Right atrium auricular region (tissue), 2 donors: ENCODE measurements around the gene SETDB1. TPM values are rescaled to one million over a fixed set of nuclear protein-coding genes. Genes with fewer than 3 reads are reported as not detected.

Source experiments
- DNase-seq: peaks from one replicate; pipeline ENCODE4 v3.0.0-alpha.2; 2019; ENCODE audit warnings: low spot score
- H3K27ac ChIP-seq, 2 donors: fragments of 200-600 bp; sonication (generic); 1 replicate in 1 of 2; 2 replicates in 1 of 2; pipeline ENCODE4 v1.5.1; 2016 to 2019
- H3K27me3 ChIP-seq, 2 donors: fragments of 200-600 bp; sonication (generic); one replicate each; pipeline versions ENCODE4 v1.5.1 to v1.6.0; 2017 to 2019
- H3K36me3 ChIP-seq: fragments of 200-600 bp; sonication (generic); one replicate; pipeline ENCODE4 v1.5.1; 2016
- H3K4me1 ChIP-seq, 2 donors: fragments of 200-600 bp; sonication (generic); one replicate each; pipeline versions ENCODE4 v1.5.1 to v1.6.0; 2017 to 2019
- H3K4me3 ChIP-seq, 2 donors: fragments of 200-600 bp; sonication (generic); 1 replicate in 1 of 2; 2 replicates in 1 of 2; pipeline ENCODE4 v1.5.1; 2017 to 2019; ENCODE audit warnings: mild to moderate bottlenecking in 1 of 2, moderate library complexity in 1 of 2
- H3K9me3 ChIP-seq, 2 donors: fragments of 200-600 bp; sonication (generic); one replicate each; pipeline ENCODE4 v1.5.1; 2019
- total RNA-seq, 2 donors: library from RNA; depleted of rRNA; stranded (reverse); fragments of >200 nt; gene quantifications; one replicate each; pipeline ENCODE4 v1.1.0, GENCODE V29; 2016
- TF ChIP-seq, protein P1 (sequence below), 2 donors: fragments of 200-600 bp; sonication (generic); IDR thresholded peaks; one replicate each; pipeline ENCODE4 v1.5.1; 2019; ENCODE audit warnings: antibody characterized with exemption in 2 of 2

SETDB1 gene
- total RNA-seq, 2 donors from 2014 or later, result 18.6 to 18.9 TPM

DNA sequence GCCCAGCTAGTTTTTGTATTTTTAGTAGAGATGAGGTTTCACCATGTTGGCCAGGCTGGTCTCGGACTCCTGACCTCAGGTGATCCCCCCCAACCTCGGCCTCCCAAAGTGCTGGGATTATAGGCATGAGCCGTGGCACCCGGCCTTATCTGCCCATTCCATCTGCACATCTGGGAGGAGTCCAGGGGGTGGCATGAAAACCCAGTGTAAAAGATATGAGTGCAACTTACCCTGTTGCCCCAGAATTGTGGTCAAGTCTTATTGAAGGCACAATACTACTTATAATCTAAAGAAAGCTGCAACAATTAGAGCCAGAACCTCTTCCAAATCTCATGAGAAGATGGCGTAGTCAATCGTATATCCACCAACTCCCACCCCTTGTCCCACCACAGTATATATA, 20.9 kb upstream of the SETDB1 start:
- DNase-seq, result no peak
- Histone ChIP-seq H3K4me3 (no peak overlapping the region), H3K4me1 (no peaks in the 10 kb centered on the region), H3K27ac (no peak overlapping the region), H3K27me3 (no peaks in the 10 kb centered on the region), H3K9me3 (no peaks in the 10 kb centered on the region), H3K36me3 (no peaks in the 10 kb centered on the region)
- TF ChIP-seq, protein P1, sequence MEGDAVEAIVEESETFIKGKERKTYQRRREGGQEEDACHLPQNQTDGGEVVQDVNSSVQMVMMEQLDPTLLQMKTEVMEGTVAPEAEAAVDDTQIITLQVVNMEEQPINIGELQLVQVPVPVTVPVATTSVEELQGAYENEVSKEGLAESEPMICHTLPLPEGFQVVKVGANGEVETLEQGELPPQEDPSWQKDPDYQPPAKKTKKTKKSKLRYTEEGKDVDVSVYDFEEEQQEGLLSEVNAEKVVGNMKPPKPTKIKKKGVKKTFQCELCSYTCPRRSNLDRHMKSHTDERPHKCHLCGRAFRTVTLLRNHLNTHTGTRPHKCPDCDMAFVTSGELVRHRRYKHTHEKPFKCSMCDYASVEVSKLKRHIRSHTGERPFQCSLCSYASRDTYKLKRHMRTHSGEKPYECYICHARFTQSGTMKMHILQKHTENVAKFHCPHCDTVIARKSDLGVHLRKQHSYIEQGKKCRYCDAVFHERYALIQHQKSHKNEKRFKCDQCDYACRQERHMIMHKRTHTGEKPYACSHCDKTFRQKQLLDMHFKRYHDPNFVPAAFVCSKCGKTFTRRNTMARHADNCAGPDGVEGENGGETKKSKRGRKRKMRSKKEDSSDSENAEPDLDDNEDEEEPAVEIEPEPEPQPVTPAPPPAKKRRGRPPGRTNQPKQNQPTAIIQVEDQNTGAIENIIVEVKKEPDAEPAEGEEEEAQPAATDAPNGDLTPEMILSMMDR (IDR thresholded peaks at IDR 0.05), result no peak

DNA sequence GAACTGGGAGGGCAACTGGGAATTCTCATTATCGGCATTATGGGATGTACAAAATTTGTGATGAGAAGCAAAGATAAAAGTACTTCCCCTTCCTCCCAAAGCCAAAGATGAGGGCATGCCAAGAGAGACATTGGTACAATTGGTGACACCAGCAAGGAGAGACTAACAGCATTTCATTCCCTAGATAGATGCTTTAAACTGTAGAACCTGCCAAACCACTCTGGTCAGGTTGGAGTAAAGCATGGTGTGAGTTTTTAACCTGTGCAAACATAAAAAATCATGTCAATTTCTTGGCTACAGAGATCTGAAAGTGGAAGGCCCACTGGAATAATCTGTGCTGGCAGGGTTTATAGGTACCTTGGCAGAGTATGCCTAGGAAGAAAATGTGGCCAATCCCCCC, 19.8 kb upstream of the SETDB1 start:
- Histone ChIP-seq H3K27me3 (no peaks in the 10 kb centered on the region), H3K9me3 (no peaks in the 10 kb centered on the region), H3K36me3 (no peaks in the 10 kb centered on the region), H3K27ac (no peak overlapping the region), H3K4me3 (no peak overlapping the region), H3K4me1 (no peaks in the 10 kb centered on the region)
- TF ChIP-seq, protein P1 (IDR thresholded peaks at IDR 0.05), result no peak
- no peak for DNase-seq

DNA sequence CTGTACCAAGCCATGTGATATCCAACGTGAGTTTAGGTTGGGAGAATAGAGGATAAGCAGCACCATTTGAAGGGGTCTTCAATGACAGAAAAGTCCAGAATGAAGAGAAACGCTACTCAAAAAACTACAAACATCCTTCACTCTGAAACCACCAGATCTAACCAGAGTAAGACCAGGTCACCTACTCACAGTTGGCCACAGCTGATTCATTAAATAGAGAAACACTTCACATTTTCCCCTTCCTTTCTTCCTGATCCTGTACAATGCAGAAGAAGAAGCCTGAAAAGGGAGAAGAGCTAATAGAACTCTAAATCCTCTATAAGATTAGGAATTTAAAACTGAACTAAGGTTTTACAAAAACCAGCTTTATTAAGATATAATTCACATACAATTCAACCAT, 19.4 kb upstream of the SETDB1 start:
- Histone ChIP-seq H3K36me3 (no peaks in the 10 kb centered on the region), H3K9me3 (no peaks in the 10 kb centered on the region), H3K27me3 (no peaks in the 10 kb centered on the region), H3K4me3 (no peak overlapping the region), H3K27ac (no peak overlapping the region), H3K4me1 (no peaks in the 10 kb centered on the region)
- TF ChIP-seq, protein P1 (IDR thresholded peaks at IDR 0.05), result no peak
- DNase-seq, result no peak

DNA sequence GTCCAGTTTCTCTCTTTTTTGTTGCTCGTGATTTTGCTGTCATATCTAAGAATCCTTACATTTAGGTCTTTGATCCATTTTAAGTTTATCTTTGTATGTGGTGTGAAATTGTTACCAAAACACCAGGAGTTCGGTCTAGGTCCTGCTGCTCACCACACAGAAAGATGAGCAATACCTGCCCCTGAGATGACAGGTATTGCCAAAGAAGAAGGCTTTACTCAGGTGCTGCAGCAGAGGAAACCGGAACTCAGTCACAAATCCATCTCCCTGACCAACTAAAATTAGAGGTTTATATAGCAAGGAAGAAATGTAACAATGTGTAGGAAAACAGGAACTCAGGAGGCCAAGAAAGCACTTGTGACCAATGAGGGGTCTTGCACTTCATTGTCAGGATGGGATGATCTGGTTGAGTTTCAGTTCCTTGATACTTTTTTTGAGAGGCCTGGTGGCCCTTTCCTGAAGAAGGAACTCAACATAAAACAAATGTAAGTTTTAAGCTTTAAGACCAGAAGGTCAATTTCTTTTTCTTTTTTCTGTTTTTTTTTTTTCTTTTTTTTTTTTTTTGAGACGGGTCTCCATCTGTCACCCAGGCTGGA, 16.5 kb upstream of the SETDB1 start:
- no peak overlapping the region for H3K4me3 ChIP-seq
- no peaks in the 10 kb centered on the region for H3K36me3 ChIP-seq
- TF ChIP-seq, protein P1 (IDR thresholded peaks at IDR 0.05), result no peak
- H3K27me3 ChIP-seq, result no peaks in the 10 kb centered on the region
- no peak for DNase-seq
- no peaks in the 10 kb centered on the region for H3K9me3 ChIP-seq
- no peaks in the 10 kb centered on the region for H3K4me1 ChIP-seq
- H3K27ac ChIP-seq, result no peak overlapping the region

DNA sequence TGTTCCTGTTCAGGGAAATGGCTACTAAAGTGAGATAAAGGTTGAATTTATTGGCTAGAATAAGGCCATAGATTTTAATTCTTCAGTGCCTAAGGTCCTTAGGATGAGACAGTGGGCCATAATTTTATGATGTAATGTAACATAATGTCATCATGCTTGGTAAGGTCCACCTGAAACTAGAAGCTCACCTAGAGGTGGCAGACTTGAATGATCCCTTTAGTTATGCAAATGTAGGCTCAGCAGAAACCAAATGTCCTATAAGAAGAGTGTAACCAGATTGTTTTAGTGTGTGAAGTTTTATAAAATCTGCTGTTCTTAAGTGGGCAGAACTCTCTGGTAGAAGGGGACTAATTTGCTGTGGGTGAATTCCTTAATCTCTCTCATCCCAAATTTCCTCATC, 13.5 kb upstream of the SETDB1 start:
- H3K27me3 ChIP-seq, result no peaks in the 10 kb centered on the region
- TF ChIP-seq, protein P1 (IDR thresholded peaks at IDR 0.05), result no peak
- H3K27ac ChIP-seq, result no peak overlapping the region
- no peak for DNase-seq
- H3K9me3 ChIP-seq, result no peaks in the 10 kb centered on the region
- no peak overlapping the region for H3K4me3 ChIP-seq
- H3K4me1 ChIP-seq, result no peaks in the 10 kb centered on the region
- no peaks in the 10 kb centered on the region for H3K36me3 ChIP-seq

DNA sequence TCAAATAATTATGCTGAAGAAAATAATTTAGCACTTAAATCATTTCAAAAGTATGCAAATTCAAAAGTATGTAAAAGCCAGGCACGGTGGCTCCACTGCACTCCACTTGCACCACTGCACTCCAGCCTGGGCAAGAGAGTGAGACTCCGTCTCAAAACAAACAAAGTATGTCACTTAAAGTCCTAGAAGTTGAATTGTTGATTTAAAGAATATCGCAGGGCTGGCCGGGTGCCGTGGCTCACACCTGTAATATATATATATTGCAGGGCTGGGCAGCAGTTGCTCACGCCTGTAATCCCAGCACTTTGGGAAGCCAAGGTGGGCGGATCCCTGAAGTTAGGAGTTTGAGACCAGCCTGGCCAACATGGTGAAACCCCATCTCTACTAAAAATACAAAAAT, 8.8 kb upstream of the SETDB1 start:
- TF ChIP-seq, protein P1 (IDR thresholded peaks at IDR 0.05), result no peak
- H3K27ac ChIP-seq, result no peak overlapping the region
- no peaks in the 10 kb centered on the region for H3K36me3 ChIP-seq
- no peaks in the 10 kb centered on the region for H3K9me3 ChIP-seq
- H3K27me3 ChIP-seq, result no peaks in the 10 kb centered on the region
- no peaks in the 10 kb centered on the region for H3K4me1 ChIP-seq
- no peak overlapping the region for H3K4me3 ChIP-seq
- DNase-seq, result no peak
